ENCODE measurements around the gene TCEAL9. TPM values are rescaled to one million over a fixed set of nuclear protein-coding genes. Genes with fewer than 3 reads are reported as not detected.
"Not testable (repeated sequence)": the region's sequence is repeated elsewhere in the genome, so short reads cannot be mapped to it uniquely, and the experiment has no call there.

Gene TCEAL9
- 4.0 TPM for total RNA-seq

GRCh38 chrX:103356130-103356798 is at the start of gene TCEAL9:
Gene TCEAL9, plus strand, starts transcription at chrX:103356506. Its CDS starts 1,179 bp downstream, at chrX:103357685.
- DNase-seq (ENCODE audit: low spot score), result peak; percentile 51
- ATAC-seq, result peak; percentile 87

GRCh38 chrX:103309860-103310554 is 46.3 kb upstream of the TCEAL9 start:
- DNase-seq (ENCODE audit: low spot score), result no peak
- no peak for ATAC-seq

- DNase-seq (ENCODE audit: low spot score) (peak; percentile 47), ATAC-seq (peak; percentile 70)
Observed at GRCh38 chrX:103310555-103311398, 45.5 kb upstream of the TCEAL9 start, which contains the start of gene BEX2. Gene BEX2, minus strand, starts transcription at chrX:103310990. Its CDS starts 1,014 bp downstream, at chrX:103309976.

- ATAC-seq, result no peak
- no peak for DNase-seq (ENCODE audit: low spot score)
Observed at GRCh38 chrX:103311399-103311780, 44.9 kb upstream of the TCEAL9 start.

GRCh38 chrX:103329991-103330390 is 26.3 kb upstream of the TCEAL9 start, which contains the start of gene TCEAL7:
Gene TCEAL7, plus strand, starts transcription at chrX:103330239. Its CDS starts 1,165 bp downstream, at chrX:103331404.
- ATAC-seq (no peak), DNase-seq (ENCODE audit: low spot score) (no peak)

GRCh38 chrX:103330681-103331288 is 25.5 kb upstream of the TCEAL9 start:
- ATAC-seq (no peak), DNase-seq (ENCODE audit: low spot score) (no peak)

GRCh38 chrX:103338663-103339062 is 17.6 kb upstream of the TCEAL9 start:
- DNase-seq (ENCODE audit: low spot score) (no peak), ATAC-seq (no peak)

GRCh38 chrX:103343105-103343504 is 13.2 kb upstream of the TCEAL9 start:
- no peak for DNase-seq (ENCODE audit: low spot score)
- ATAC-seq, result peak; percentile 66

GRCh38 chrX:103344606-103345005 is 11.7 kb upstream of the TCEAL9 start:
- ATAC-seq, result no peak

GRCh38 chrX:103347682-103348397 is 8.5 kb upstream of the TCEAL9 start:
- DNase-seq (ENCODE audit: low spot score) (no peak), ATAC-seq (no peak)

More at GRCh38 chrX:103344606-103345005, 11.7 kb upstream of the TCEAL9 start:
- DNase-seq (ENCODE audit: low spot score), result no peak

GRCh38 chrX:103356858-103357257 is 552 bp downstream of the TCEAL9 start:
- DNase-seq (ENCODE audit: low spot score) (no peak), ATAC-seq (peak; percentile 60)

- DNase-seq (ENCODE audit: low spot score), result no peak
- no peak for ATAC-seq
Observed at GRCh38 chrX:103357871-103358270, 1.6 kb downstream of the TCEAL9 start.

- not testable (repeated sequence) for DNase-seq (ENCODE audit: low spot score); ATAC-seq
Observed at GRCh38 chrX:103359605-103360004, 3.3 kb downstream of the TCEAL9 start.

GRCh38 chrX:103360092-103360491 is 3.8 kb downstream of the TCEAL9 start:
- DNase-seq (ENCODE audit: low spot score) (no peak), ATAC-seq (no peak)

- no peak for ATAC-seq
Observed at GRCh38 chrX:103360916-103361315, 4.6 kb downstream of the TCEAL9 start.

GRCh38 chrX:103361798-103362197 is 5.5 kb downstream of the TCEAL9 start:
- no peak for ATAC-seq
- DNase-seq (ENCODE audit: low spot score), result no peak

More at GRCh38 chrX:103360916-103361315, 4.6 kb downstream of the TCEAL9 start:
- no peak for DNase-seq (ENCODE audit: low spot score)

GRCh38 chrX:103362474-103362873 is 6.2 kb downstream of the TCEAL9 start:
- DNase-seq (ENCODE audit: low spot score) (no peak), ATAC-seq (no peak)

- ATAC-seq, result no peak
- DNase-seq (ENCODE audit: low spot score), result no peak
Observed at GRCh38 chrX:103363046-103363445, 6.7 kb downstream of the TCEAL9 start.

GRCh38 chrX:103367502-103367901 is 11.2 kb downstream of the TCEAL9 start:
- DNase-seq (ENCODE audit: low spot score) (no peak), ATAC-seq (no peak)

GRCh38 chrX:103369479-103369878 is 13.2 kb downstream of the TCEAL9 start:
- no peak for DNase-seq (ENCODE audit: low spot score)
- no peak for ATAC-seq
